K562 (cell line): ENCODE measurements around the gene ODF4. TPM values are rescaled to one million over a fixed set of nuclear protein-coding genes. Genes with fewer than 3 reads are reported as not detected.
A peak's percentile ranks its signal among the peaks of the same experiment; 100 is the strongest.

ENCODE experiments used
- CBFA2T3 ChIP-seq: fragments of 450-650 bp; IDR thresholded peaks from 2 replicates; pipeline ENCODE4 v1.6.1; 2017
- CBX2 ChIP-seq: fragments of 200-600 bp; sonication (generic); IDR thresholded peaks from one replicate; pipeline ENCODE4 v1.6.1; 2012; ENCODE audit warnings: mild to moderate bottlenecking, low read length, inconsistent platforms; ENCODE audit not compliant: insufficient read depth, poor library complexity, severe bottlenecking
- HMG20B ChIP-seq: fragments of 250-450 bp; sonication (Bioruptor Pico); IDR thresholded peaks from 2 replicates; pipeline ENCODE4 v1.5.0; 2021; ENCODE audit warnings: mild to moderate bottlenecking
- KLF6 ChIP-seq: fragments of 250-450 bp; sonication (Bioruptor Pico); IDR thresholded peaks from 2 replicates; pipeline ENCODE4 v1.4.0; 2020; ENCODE audit warnings: mild to moderate bottlenecking, moderate library complexity, borderline replicate concordance
- MECOM ChIP-seq: fragments of 250-450 bp; sonication (Bioruptor Pico); IDR thresholded peaks from 2 replicates; pipeline ENCODE4 v1.8.0; 2022; ENCODE audit warnings: inconsistent platforms
- POU5F1 ChIP-seq: fragments of 150-350 bp; IDR thresholded peaks from 2 replicates; pipeline ENCODE4 v1.6.1; 2014; ENCODE audit warnings: borderline replicate concordance, low read length, low read depth, mild to moderate bottlenecking; ENCODE audit not compliant: partially characterized antibody
- RAD51 ChIP-seq: fragments of 450-650 bp; IDR thresholded peaks from 2 replicates; pipeline ENCODE4 v1.7.1; 2016; ENCODE audit warnings: low read depth, mild to moderate bottlenecking, borderline replicate concordance
- RBFOX2 ChIP-seq: fragments of 200-400 bp; formaldehyde crosslinking; IDR thresholded peaks from 2 replicates; pipeline ENCODE4 v1.6.1; 2017; ENCODE audit warnings: low read depth, mild to moderate bottlenecking, low read length, moderate library complexity
- TOE1 ChIP-seq, 2 experiments: fragments of 450-650 bp in 1 of 2; sonication (generic) in 1 of 2; formaldehyde crosslinking in 1 of 2; IDR thresholded peaks; 2 replicates each; pipeline versions ENCODE4 v1.7.1 to v1.8.0; 2016 to 2022; ENCODE audit warnings: borderline replicate concordance in 2 of 2, mild to moderate bottlenecking in 2 of 2, antibody characterized with exemption in 1 of 2, inconsistent platforms in 1 of 2, low read depth in 1 of 2, missing genetic modification reagents in 1 of 2, moderate library complexity in 1 of 2
- ZEB2 ChIP-seq: fragments of 450-650 bp; IDR thresholded peaks from 2 replicates; pipeline ENCODE4 v1.6.1; 2016
- polyA plus RNA-seq, 8 experiments: library from polyadenylated mRNA; depleted of rRNA in 4 of 8; stranded (reverse) in 5 of 8; unstranded in 3 of 8; fragments of >200 nt; fragmentation: Nextera tagmentation in 2 of 8; fragmentation: Illumina TruSeq in 1 of 8; extraction: Ambion mirVana in 2 of 8; extraction: Trizol in 1 of 8; gene quantifications; 2 replicates each; pipeline versions ENCODE4 v1.2.1 to v1.2.3, GENCODE V29; 2011 to 2014; ENCODE audit warnings: inconsistent platforms in 1 of 8, missing spikeins in 1 of 8
- total RNA-seq, 7 experiments: library from RNA; depleted of rRNA in 6 of 7; stranded (reverse); fragments of >200 nt in 6 of 7; fragmentation: Illumina TruSeq in 2 of 7; extraction: Trizol in 2 of 7; gene quantifications; 2 replicates each; pipeline versions ENCODE4 v1.2.1 to v1.2.3, GENCODE V29; 2011 to 2021; ENCODE audit warnings: low replicate concordance in 1 of 7
- TF ChIP-seq, protein P1 (sequence below): fragments of 200-800 bp; sonication (Bioruptor generic); IDR thresholded peaks from 2 replicates; pipeline ENCODE4 v1.6.1; 2017; ENCODE audit warnings: missing genetic modification characterization, missing compliant biosample characterization
- TF ChIP-seq, protein P2 (sequence below): sonication (generic); formaldehyde crosslinking; IDR thresholded peaks from 2 replicates; pipeline ENCODE4 v1.8.0; 2022; ENCODE audit warnings: missing genetic modification reagents, mild to moderate bottlenecking, borderline replicate concordance
- TF ChIP-seq, protein P3 (sequence below): fragments of 250-450 bp; sonication (Bioruptor Pico); IDR thresholded peaks from 2 replicates; pipeline ENCODE4 v1.5.0; 2021; ENCODE audit warnings: mild to moderate bottlenecking, moderate library complexity
- TF ChIP-seq, protein P4 (sequence below): fragments of 250-450 bp; sonication (Bioruptor Pico); IDR thresholded peaks from 2 replicates; pipeline ENCODE4 v1.9.0; 2021; ENCODE audit warnings: mild to moderate bottlenecking, inconsistent platforms

Gene ODF4
- total and polyA plus RNA-seq, 9 of the 15 experiments (the other 6 are each of a cell fraction or from before 2014, with no cell fraction given) = not detected

DNA sequence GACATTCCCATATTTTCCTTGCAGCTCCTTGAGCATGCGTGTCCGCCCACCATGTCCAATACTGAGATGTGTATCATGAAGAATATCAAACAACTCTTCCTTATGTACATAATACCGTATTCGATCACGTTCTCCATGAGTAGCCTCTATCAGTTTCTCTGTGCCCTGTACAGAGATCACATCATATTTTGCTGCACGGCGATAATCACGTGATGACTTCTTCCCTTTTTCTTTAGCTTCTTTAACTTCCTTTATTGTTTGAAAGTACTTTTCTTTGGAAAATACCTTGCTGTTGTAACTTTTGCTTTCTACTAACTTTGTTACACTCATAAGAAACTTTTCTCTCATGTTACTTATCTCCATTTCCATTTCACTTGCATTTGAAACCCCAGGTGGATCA, 30.3 kb downstream of the ODF4 start (continued):
- no peak for TF ChIP-seq CBX2
- TF ChIP-seq TOE1 (IDR thresholded peaks at IDR 0.05; ENCODE audit: borderline replicate concordance) = peak; percentile 86; the same call in 1 of the 2 replicates
- TF ChIP-seq TOE1 (CRISPR knock-in tag; IDR thresholded peaks at IDR 0.05; ENCODE audit: borderline replicate concordance, low read depth) = no peak
- TF ChIP-seq RAD51 = peak; percentile 74
- TF ChIP-seq, protein P1, sequence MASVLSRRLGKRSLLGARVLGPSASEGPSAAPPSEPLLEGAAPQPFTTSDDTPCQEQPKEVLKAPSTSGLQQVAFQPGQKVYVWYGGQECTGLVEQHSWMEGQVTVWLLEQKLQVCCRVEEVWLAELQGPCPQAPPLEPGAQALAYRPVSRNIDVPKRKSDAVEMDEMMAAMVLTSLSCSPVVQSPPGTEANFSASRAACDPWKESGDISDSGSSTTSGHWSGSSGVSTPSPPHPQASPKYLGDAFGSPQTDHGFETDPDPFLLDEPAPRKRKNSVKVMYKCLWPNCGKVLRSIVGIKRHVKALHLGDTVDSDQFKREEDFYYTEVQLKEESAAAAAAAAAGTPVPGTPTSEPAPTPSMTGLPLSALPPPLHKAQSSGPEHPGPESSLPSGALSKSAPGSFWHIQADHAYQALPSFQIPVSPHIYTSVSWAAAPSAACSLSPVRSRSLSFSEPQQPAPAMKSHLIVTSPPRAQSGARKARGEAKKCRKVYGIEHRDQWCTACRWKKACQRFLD (CRISPR knock-in tag) = no peak
- TF ChIP-seq, protein P2, sequence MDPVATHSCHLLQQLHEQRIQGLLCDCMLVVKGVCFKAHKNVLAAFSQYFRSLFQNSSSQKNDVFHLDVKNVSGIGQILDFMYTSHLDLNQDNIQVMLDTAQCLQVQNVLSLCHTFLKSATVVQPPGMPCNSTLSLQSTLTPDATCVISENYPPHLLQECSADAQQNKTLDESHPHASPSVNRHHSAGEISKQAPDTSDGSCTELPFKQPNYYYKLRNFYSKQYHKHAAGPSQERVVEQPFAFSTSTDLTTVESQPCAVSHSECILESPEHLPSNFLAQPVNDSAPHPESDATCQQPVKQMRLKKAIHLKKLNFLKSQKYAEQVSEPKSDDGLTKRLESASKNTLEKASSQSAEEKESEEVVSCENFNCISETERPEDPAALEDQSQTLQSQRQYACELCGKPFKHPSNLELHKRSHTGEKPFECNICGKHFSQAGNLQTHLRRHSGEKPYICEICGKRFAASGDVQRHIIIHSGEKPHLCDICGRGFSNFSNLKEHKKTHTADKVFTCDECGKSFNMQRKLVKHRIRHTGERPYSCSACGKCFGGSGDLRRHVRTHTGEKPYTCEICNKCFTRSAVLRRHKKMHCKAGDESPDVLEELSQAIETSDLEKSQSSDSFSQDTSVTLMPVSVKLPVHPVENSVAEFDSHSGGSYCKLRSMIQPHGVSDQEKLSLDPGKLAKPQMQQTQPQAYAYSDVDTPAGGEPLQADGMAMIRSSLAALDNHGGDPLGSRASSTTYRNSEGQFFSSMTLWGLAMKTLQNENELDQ (CRISPR knock-in tag) = no peak
- TF ChIP-seq CBFA2T3 = no peak
- TF ChIP-seq RBFOX2 = no peak
- no peak for TF ChIP-seq HMG20B
- no peak for TF ChIP-seq ZEB2
- no peak for TF ChIP-seq KLF6 (CRISPR knock-in tag)
- TF ChIP-seq, protein P3, sequence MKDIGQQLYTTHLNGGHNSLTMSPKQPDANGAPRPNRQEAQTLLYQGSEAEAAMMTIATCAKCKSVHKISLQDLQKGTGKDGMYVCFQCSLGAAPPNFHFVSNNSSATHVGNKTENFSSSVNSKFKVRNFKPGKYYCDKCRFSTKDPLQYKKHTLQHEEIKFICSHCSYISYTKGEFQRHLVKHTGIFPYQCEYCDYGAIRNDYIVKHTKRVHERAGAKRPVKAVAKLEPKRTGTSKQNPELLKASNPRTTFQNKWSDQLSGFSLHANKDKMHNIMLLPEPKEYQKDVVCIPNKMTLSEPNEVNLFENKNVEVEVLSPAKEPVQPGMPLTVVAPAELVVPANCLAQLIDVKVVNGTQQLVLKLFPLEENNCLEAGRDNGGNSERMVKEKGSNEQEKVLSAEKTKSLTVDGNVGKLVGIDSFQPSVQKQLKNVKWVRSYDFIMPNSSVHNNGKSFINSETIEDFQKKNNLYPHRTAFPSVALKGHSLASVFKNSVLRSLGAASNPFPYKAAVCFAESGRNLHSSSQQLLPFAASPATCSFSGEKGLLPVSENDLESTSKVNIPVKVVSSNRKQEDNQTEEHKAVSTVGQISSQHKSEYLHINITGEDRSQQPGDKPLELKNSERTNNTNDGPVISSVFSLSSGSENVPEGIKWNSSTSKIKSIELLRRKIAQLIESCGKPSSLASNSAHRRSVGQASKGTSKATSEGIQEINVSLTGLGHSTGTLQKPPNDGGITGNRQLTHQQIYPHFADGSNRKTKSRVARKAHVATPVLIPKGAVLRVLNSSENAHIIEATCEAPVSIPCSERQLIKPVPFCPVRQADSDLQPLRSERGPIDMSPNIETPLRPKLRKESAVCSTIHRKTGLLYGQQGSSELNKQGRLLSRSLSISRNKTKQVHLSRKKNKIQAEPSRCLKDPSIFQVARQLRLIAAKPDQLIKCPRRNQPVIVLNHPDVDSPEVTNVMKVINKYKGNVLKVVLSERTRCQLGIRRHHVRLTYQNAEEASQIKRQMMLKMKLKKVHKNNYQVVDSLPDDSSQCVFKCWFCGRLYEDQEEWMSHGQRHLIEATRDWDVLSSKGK = no peak
- TF ChIP-seq MECOM = no peak
- TF ChIP-seq, protein P4, sequence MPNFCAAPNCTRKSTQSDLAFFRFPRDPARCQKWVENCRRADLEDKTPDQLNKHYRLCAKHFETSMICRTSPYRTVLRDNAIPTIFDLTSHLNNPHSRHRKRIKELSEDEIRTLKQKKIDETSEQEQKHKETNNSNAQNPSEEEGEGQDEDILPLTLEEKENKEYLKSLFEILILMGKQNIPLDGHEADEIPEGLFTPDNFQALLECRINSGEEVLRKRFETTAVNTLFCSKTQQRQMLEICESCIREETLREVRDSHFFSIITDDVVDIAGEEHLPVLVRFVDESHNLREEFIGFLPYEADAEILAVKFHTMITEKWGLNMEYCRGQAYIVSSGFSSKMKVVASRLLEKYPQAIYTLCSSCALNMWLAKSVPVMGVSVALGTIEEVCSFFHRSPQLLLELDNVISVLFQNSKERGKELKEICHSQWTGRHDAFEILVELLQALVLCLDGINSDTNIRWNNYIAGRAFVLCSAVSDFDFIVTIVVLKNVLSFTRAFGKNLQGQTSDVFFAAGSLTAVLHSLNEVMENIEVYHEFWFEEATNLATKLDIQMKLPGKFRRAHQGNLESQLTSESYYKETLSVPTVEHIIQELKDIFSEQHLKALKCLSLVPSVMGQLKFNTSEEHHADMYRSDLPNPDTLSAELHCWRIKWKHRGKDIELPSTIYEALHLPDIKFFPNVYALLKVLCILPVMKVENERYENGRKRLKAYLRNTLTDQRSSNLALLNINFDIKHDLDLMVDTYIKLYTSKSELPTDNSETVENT (CRISPR knock-in tag) = no peak
- no peak for TF ChIP-seq POU5F1
